Measurements from ENCODE around the gene SLC25A1. TPM values are rescaled to one million over a fixed set of nuclear protein-coding genes. Genes with fewer than 3 reads are reported as not detected.

SLC25A1 gene
- total and polyA plus RNA-seq, 2 donors (not counting 1 experiment from before 2014, with no cell fraction given): 41.3 to 47.7 TPM

DNA sequence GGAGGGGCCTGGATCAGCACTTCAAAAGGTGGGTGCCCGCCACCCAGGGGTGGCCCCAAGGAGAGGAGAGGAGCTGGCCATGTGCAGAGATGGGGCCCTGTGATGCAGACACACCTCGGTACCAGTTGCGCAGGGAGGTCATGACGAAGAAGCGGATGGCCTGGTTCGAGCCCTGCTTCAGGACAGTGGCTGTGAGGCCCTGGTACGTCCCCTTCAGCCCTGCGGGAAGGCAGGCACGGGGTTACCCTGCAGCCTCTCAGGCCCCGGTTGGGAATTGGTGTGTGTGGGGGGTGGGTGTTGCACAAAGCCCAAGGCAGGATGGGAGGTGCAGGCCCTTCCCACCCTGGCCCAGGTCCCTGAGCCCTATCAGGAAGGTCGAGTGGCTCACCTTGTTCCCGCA is 1.8 kb downstream of the SLC25A1 start:
- H3K27ac ChIP-seq (ENCODE audit: low read length in 2 of 2): no peak overlapping the region
- ChIA-PET POLR2A (interaction anchor here (1.1 kb wide), 1 partner anchor 33 kb away, joined by 3 read pairs; the partner anchor contains the start of gene ESS2), CTCF (no interaction called here)
- H3K27ac Mint-ChIP-seq: peak overlapping the region; percentile 74
- H3K27me3 ChIP-seq (replicated peaks in 1 of 4; ENCODE audit: control extremely low read depth in 1 of 4, control insufficient read depth in 3 of 4, insufficient read depth in 4 of 4, low read length in 3 of 4): no peaks in the 10 kb centered on the region
- DNase-seq (peak; percentile 21), ATAC-seq (ENCODE audit: low read depth) (no peak)
- no peaks in the 10 kb centered on the region for H3K9me3 Mint-ChIP-seq (ENCODE audit: insufficient read depth)
- peaks cover 37% of the 10 kb centered on the region for H4K20me1 ChIP-seq (ENCODE audit: control insufficient read depth, insufficient read depth, low read length, poor library complexity, severe bottlenecking)
- H3K79me2 ChIP-seq (ENCODE audit: control insufficient read depth, insufficient read depth, low read length): peaks cover 31% of the 10 kb centered on the region
- intact Hi-C loops (cut with micrococcal nuclease): no loop called here
- no peak overlapping the region for H3K4me2 ChIP-seq (replicated peaks; ENCODE audit: low read depth, low read length, poor library complexity, severe bottlenecking)
- no peak overlapping the region for H2AFZ ChIP-seq (ENCODE audit: insufficient read depth, low read depth, low read length, poor library complexity, severe bottlenecking)
- peaks cover 0 to 4% of the 10 kb centered on the region in 2 experiments for H3K36me3 ChIP-seq (replicated peaks in 1 of 2; ENCODE audit: control extremely low read depth in 1 of 2, control insufficient read depth in 1 of 2, extremely low read depth in 1 of 2, insufficient read depth in 2 of 2, low read length in 1 of 2)
- H3K27me3 Mint-ChIP-seq: no peaks in the 10 kb centered on the region
- peak overlapping the region; percentile 78 for H3K4me3 Mint-ChIP-seq
- H3K9me3 ChIP-seq (ENCODE audit: control extremely low read depth in 1 of 3, control insufficient read depth in 2 of 3, insufficient read depth in 1 of 3, low read length in 2 of 3): peaks cover 0 to 3% (median 0%) of the 10 kb centered on the region in 3 donors
- peaks cover 53% of the 10 kb centered on the region for H3K4me1 Mint-ChIP-seq
- H3K9ac ChIP-seq (ENCODE audit: low read length): no peak overlapping the region
- H3K4me3 ChIP-seq (ENCODE audit: control extremely low read depth in 1 of 5, extremely low read depth in 1 of 5, insufficient read depth in 1 of 5, low read depth in 2 of 5, low read length in 4 of 5): no peak overlapping the region
- H3K4me1 ChIP-seq (ENCODE audit: control insufficient read depth in 2 of 2, insufficient read depth in 2 of 2, low read length in 2 of 2): peaks cover 40 to 62% of the 10 kb centered on the region in 2 donors
- TF ChIP-seq, protein P1, sequence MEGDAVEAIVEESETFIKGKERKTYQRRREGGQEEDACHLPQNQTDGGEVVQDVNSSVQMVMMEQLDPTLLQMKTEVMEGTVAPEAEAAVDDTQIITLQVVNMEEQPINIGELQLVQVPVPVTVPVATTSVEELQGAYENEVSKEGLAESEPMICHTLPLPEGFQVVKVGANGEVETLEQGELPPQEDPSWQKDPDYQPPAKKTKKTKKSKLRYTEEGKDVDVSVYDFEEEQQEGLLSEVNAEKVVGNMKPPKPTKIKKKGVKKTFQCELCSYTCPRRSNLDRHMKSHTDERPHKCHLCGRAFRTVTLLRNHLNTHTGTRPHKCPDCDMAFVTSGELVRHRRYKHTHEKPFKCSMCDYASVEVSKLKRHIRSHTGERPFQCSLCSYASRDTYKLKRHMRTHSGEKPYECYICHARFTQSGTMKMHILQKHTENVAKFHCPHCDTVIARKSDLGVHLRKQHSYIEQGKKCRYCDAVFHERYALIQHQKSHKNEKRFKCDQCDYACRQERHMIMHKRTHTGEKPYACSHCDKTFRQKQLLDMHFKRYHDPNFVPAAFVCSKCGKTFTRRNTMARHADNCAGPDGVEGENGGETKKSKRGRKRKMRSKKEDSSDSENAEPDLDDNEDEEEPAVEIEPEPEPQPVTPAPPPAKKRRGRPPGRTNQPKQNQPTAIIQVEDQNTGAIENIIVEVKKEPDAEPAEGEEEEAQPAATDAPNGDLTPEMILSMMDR (IDR thresholded peaks at IDR 0.05): no peak
- TF ChIP-seq EZH2 (IDR thresholded peaks at IDR 0.05; ENCODE audit: borderline replicate concordance, insufficient read depth, low read depth, low read length, poor library complexity, severe bottlenecking): no peak
- WGBS (ENCODE audit: insufficient coverage): 93% methylated on average over 11 of the region's 12 CpGs

DNA sequence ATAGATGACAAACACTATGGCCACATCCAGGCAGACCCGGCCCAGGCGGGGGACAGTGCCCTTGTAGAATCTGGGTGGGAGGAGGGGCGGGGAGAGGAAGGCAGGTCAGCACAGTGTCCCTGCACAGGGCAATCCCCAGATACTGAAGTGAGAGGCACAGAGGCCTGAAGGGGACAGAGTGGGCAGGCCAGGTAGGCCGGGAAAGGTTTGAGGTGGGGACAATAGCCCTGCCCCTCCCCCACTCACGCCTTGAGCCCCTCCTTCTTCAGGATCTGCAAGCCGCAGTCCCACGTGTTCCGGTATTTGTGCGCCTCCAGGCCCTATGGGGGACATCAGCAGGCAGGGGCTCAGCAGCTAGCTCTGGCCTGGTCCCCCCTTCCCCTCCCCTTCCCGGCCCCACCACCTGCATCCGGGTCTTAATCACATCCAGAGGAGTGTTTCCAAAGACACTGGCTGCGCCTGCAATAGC is 2.3 kb downstream of the SLC25A1 start:
- peak overlapping the region; percentile 78 for H3K4me3 Mint-ChIP-seq
- POLR2A ChIA-PET: interaction anchor here (1.1 kb wide), 1 partner anchor 32 kb away, joined by 3 read pairs; the partner anchor contains the start of gene ESS2
- H3K27ac ChIP-seq (ENCODE audit: low read length in 2 of 2): no peak overlapping the region

More for the DNA sequence above, 2.3 kb downstream of the SLC25A1 start:
- Histone ChIP-seq H2AFZ (ENCODE audit: insufficient read depth, low read depth, low read length, poor library complexity, severe bottlenecking) (no peak overlapping the region), H3K4me2 (replicated peaks; ENCODE audit: low read depth, low read length, poor library complexity, severe bottlenecking) (no peak overlapping the region), H3K27me3 (replicated peaks in 1 of 4; ENCODE audit: control extremely low read depth in 1 of 4, control insufficient read depth in 3 of 4, insufficient read depth in 4 of 4, low read length in 3 of 4) (no peaks in the 10 kb centered on the region), H3K9me3 (ENCODE audit: control extremely low read depth in 1 of 3, control insufficient read depth in 2 of 3, insufficient read depth in 1 of 3, low read length in 2 of 3) (peaks cover 0 to 3% (median 0%) of the 10 kb centered on the region in 3 donors), H3K4me1 (ENCODE audit: control insufficient read depth in 2 of 2, insufficient read depth in 2 of 2, low read length in 2 of 2) (peaks cover 40 to 62% of the 10 kb centered on the region in 2 donors), H3K36me3 (replicated peaks in 1 of 2; ENCODE audit: control extremely low read depth in 1 of 2, control insufficient read depth in 1 of 2, extremely low read depth in 1 of 2, insufficient read depth in 2 of 2, low read length in 1 of 2) (peaks cover 0 to 4% of the 10 kb centered on the region in 2 experiments), H4K20me1 (ENCODE audit: control insufficient read depth, insufficient read depth, low read length, poor library complexity, severe bottlenecking) (peaks cover 37% of the 10 kb centered on the region), H3K9ac (ENCODE audit: low read length) (no peak overlapping the region), H3K4me3 (ENCODE audit: control extremely low read depth in 1 of 5, extremely low read depth in 1 of 5, insufficient read depth in 1 of 5, low read depth in 2 of 5, low read length in 4 of 5) (no peak overlapping the region), H3K79me2 (ENCODE audit: control insufficient read depth, insufficient read depth, low read length) (peaks cover 36% of the 10 kb centered on the region)
- H3K4me1 Mint-ChIP-seq: peaks cover 57% of the 10 kb centered on the region
- no peaks in the 10 kb centered on the region for H3K9me3 Mint-ChIP-seq (ENCODE audit: insufficient read depth)
- no peak for TF ChIP-seq EZH2 (IDR thresholded peaks at IDR 0.05; ENCODE audit: borderline replicate concordance, insufficient read depth, low read depth, low read length, poor library complexity, severe bottlenecking)
- TF ChIP-seq, protein P1 (IDR thresholded peaks at IDR 0.05): no peak
- CTCF ChIA-PET: no interaction called here
- intact Hi-C loops (cut with micrococcal nuclease): no loop called here
- DNase-seq (no peak), ATAC-seq (ENCODE audit: low read depth) (no peak)
- peak overlapping the region; percentile 22 for H3K27ac Mint-ChIP-seq
- no peaks in the 10 kb centered on the region for H3K27me3 Mint-ChIP-seq
- WGBS (ENCODE audit: insufficient coverage): 87% methylated on average over 10 of the region's 12 CpGs
